Gastrocnemius medialis (tissue), 4 donors: Measurements from ENCODE around the gene RAB11B. TPM values are rescaled to one million over a fixed set of nuclear protein-coding genes. Genes with fewer than 3 reads are reported as not detected.
"Not testable (repeated sequence)": the region's sequence is repeated elsewhere in the genome, so short reads cannot be mapped to it uniquely, and the experiment has no call there.

Source experiments
- ATAC-seq, 2 donors: fragments of 150-250 bp; one replicate each; pipeline ENCODE4 v1.9.1; 2016
- DNase-seq, 2 donors: peaks; one replicate each; pipeline ENCODE4 v3.0.0-alpha.2; 2019
- H3K27ac ChIP-seq, 4 donors: fragments of 200-600 bp; sonication (generic); 1 replicate in 1 of 4; 2 replicates in 3 of 4; pipeline ENCODE4 v1.5.1; 2016 to 2018; ENCODE audit warnings: mild to moderate bottlenecking in 2 of 4, moderate library complexity in 1 of 4
- H3K27me3 ChIP-seq, 3 donors: fragments of 200-600 bp; sonication (generic) in 2 of 3; 1 replicate in 1 of 3; 2 replicates in 2 of 3; pipeline versions ENCODE4 v1.5.1 to v1.6.0; 2016 to 2019; ENCODE audit warnings: mild to moderate bottlenecking in 1 of 3, moderate library complexity in 1 of 3
- H3K36me3 ChIP-seq, 2 donors: fragments of 200-600 bp; sonication (generic) in 1 of 2; one replicate each; pipeline ENCODE4 v1.5.1; 2017 to 2018
- H3K4me1 ChIP-seq, 2 donors: fragments of 200-600 bp; sonication (generic) in 1 of 2; one replicate each; pipeline ENCODE4 v1.5.1; 2016 to 2017; ENCODE audit warnings: mild to moderate bottlenecking in 2 of 2
- H3K4me3 ChIP-seq, 4 donors: fragments of 200-600 bp; sonication (generic) in 3 of 4; 1 replicate in 1 of 4; 2 replicates in 3 of 4; pipeline ENCODE4 v1.5.1; 2016 to 2019; ENCODE audit warnings: mild to moderate bottlenecking in 2 of 4
- H3K9me3 ChIP-seq, 3 donors: fragments of 200-600 bp; sonication (generic) in 2 of 3; 1 replicate in 1 of 3; 2 replicates in 2 of 3; pipeline ENCODE4 v1.5.1; 2016 to 2019
- CTCF ChIP-seq, 5 experiments: fragments of 450-650 bp in 3 of 5; fragments of 200-600 bp in 2 of 5; sonication (generic) in 2 of 5; IDR thresholded peaks in 4 of 5; conservative IDR thresholded peaks in 1 of 5; 1 replicate in 4 of 5; 2 replicates in 1 of 5; pipeline ENCODE4 v1.5.1; 2016 to 2019; ENCODE audit warnings: antibody characterized with exemption in 5 of 5, mild to moderate bottlenecking in 3 of 5, moderate library complexity in 3 of 5
- POLR2A ChIP-seq, 2 donors: fragments of 450-650 bp; IDR thresholded peaks; one replicate each; pipeline ENCODE4 v1.6.1; 2017; ENCODE audit warnings: antibody characterized with exemption in 2 of 2, mild to moderate bottlenecking in 2 of 2, moderate library complexity in 2 of 2
- in situ Hi-C, 4 donors: fragments of 200-750 bp; cut with MboI; loops; one replicate each; pipeline versions ENCODE4 v1.15.0 to v1.8.0; 2017; ENCODE audit warnings: low sequenced_read_pairs in 4 of 4
- intact Hi-C: fragments of 100-400 bp; cut with DNase I; formaldehyde crosslinking; loops from one replicate; pipeline ENCODE4 v1.15.1; 2023; ENCODE audit warnings: low total_unique reads
- total RNA-seq, 4 donors: library from RNA; depleted of rRNA; stranded (reverse); fragments of >200 nt; gene quantifications; one replicate each; pipeline versions ENCODE4 v1.1.0 to v1.2.3, GENCODE V29; 2016

RAB11B gene
- total RNA-seq, 4 donors from 2014 or later: 13.4 to 42.9 (median 31.0) TPM

- no peak overlapping the region for H3K27ac ChIP-seq
- peaks cover 0 to 20% of the 10 kb centered on the region in 2 donors for H3K36me3 ChIP-seq
- H3K4me3 ChIP-seq: no peak overlapping the region
- DNase-seq (no peak), ATAC-seq (no peak)
- intact Hi-C loops: no loop called here
- no peaks in the 10 kb centered on the region for H3K9me3 ChIP-seq
- in situ Hi-C loops: no loop called here
- no peak for TF ChIP-seq CTCF (IDR thresholded peaks at IDR 0.05 in 4 of 5, conservative IDR thresholded peaks at IDR 0.05 in 1 of 5)
- TF ChIP-seq POLR2A (IDR thresholded peaks at IDR 0.05): no peak
- H3K27me3 ChIP-seq: no peaks in the 10 kb centered on the region
- peaks cover 7% of the 10 kb centered on the region in 2 donors for H3K4me1 ChIP-seq
These were observed 12.6 kb upstream of the RAB11B start for GRCh38 chr19:8377598-8377997.

- H3K9me3 ChIP-seq, DNase-seq, H3K4me1 ChIP-seq, H3K4me3 ChIP-seq, H3K27ac ChIP-seq, ATAC-seq, H3K27me3 ChIP-seq, intact Hi-C loops, in situ Hi-C loops, H3K36me3 ChIP-seq: not testable (repeated sequence)
These were observed 10.8 kb upstream of the RAB11B start for GRCh38 chr19:8379156-8379891.

GRCh38 chr19:8384569-8384968, 5.6 kb upstream of the RAB11B start:
- intact Hi-C loops, H3K4me3 ChIP-seq, ATAC-seq, H3K9me3 ChIP-seq, H3K27me3 ChIP-seq, H3K36me3 ChIP-seq, in situ Hi-C loops, DNase-seq, H3K27ac ChIP-seq: not testable (repeated sequence)
- H3K4me1 ChIP-seq: peaks cover 11 to 20% of the 10 kb centered on the region in 2 donors

- in situ Hi-C loops, DNase-seq, ATAC-seq, H3K27me3 ChIP-seq, H3K27ac ChIP-seq, H3K9me3 ChIP-seq, H3K36me3 ChIP-seq, H3K4me3 ChIP-seq, intact Hi-C loops: not testable (repeated sequence)
- H3K4me1 ChIP-seq: peaks cover 11 to 21% of the 10 kb centered on the region in 2 donors
These were observed 5.1 kb upstream of the RAB11B start for GRCh38 chr19:8385103-8385502.

DNA sequence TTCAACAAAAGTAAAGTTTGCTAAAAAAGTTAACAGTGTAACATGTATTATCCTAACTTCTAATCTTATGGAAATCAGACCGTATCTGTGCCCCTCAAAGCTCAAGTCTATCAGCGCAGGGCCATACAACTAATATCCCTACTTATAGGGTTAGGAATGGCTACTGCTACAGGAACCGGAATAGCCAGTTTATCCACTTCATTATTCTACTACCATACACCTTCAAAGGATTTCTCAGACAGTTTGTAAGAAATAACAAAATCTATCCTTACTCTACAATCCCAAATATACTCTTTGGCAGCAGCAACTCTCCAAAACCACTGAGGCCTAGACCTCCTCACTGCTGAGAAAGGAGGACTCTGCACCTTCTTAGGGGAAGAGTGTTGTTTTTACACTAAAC, 4.6 kb upstream of the RAB11B start:
- H3K4me1 ChIP-seq: peaks cover 11 to 21% of the 10 kb centered on the region in 2 donors
- ATAC-seq, intact Hi-C loops, H3K36me3 ChIP-seq, DNase-seq, H3K4me3 ChIP-seq, in situ Hi-C loops, H3K9me3 ChIP-seq, H3K27ac ChIP-seq, H3K27me3 ChIP-seq: not testable (repeated sequence)

GRCh38 chr19:8386419-8386818, 3.7 kb upstream of the RAB11B start:
- H3K36me3 ChIP-seq, in situ Hi-C loops, ATAC-seq, H3K9me3 ChIP-seq, DNase-seq, H3K4me3 ChIP-seq, H3K27me3 ChIP-seq, intact Hi-C loops, H3K27ac ChIP-seq: not testable (repeated sequence)
- peaks cover 18 to 26% of the 10 kb centered on the region in 2 donors for H3K4me1 ChIP-seq

DNA sequence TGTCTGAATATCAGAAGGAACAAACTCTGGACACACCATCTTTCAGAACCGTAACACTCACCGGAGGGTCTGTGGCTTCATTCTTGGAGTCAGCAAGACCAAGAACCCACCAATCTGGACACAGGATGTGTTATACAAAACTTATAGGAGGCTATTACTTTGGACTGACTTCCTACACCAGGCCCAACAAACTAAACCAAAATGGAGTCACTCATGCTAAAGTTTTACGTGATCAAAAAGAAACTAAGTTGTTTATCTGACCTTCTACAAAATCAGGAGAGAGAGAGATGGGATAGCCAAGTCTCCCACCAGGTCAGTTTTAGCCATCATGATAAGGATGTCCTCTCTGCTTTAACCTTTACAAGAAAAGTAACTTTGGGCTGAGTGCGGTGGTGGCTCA, 3.2 kb upstream of the RAB11B start:
- no peak for TF ChIP-seq CTCF (IDR thresholded peaks at IDR 0.05 in 4 of 5, conservative IDR thresholded peaks at IDR 0.05 in 1 of 5)
- Histone ChIP-seq H3K27ac (no peak overlapping the region), H3K4me3 (no peak overlapping the region), H3K4me1 (peaks cover 24 to 32% of the 10 kb centered on the region in 2 donors), H3K27me3 (no peaks in the 10 kb centered on the region), H3K9me3 (no peaks in the 10 kb centered on the region), H3K36me3 (no peaks in the 10 kb centered on the region)
- DNase-seq: no peak
- ATAC-seq: no peak
- in situ Hi-C loops (no loop called here), intact Hi-C loops (no loop called here)
